HCT116 (cell line): ENCODE results near the gene ZDHHC9.

ENCODE experiments used
- ATF3 ChIP-seq: IDR thresholded peaks from 2 replicates; pipeline ENCODE4 v1.6.1; 2012
- CEBPB ChIP-seq: IDR thresholded peaks from 2 replicates; pipeline ENCODE4 v1.6.1; 2012; ENCODE audit warnings: low read depth
- CTCF ChIP-seq, 3 experiments: fragments of 200-600 bp in 1 of 3; sonication (generic) in 1 of 3; IDR thresholded peaks in 2 of 3; conservative IDR thresholded peaks in 1 of 3; 2 replicates each; pipeline ENCODE4 v1.5.1; 2012 to 2017; ENCODE audit warnings: low read depth in 2 of 3, low read length in 2 of 3, antibody characterized with exemption in 1 of 3, borderline replicate concordance in 1 of 3, control low read depth in 1 of 3, mild to moderate bottlenecking in 1 of 3, mixed read lengths in 1 of 3, mixed run types in 1 of 3, moderate library complexity in 1 of 3; ENCODE audit not compliant: insufficient read depth in 1 of 3
- ELF1 ChIP-seq: IDR thresholded peaks from 2 replicates; pipeline ENCODE4 v1.6.1; 2012; ENCODE audit warnings: low read depth, borderline replicate concordance
- MAX ChIP-seq: IDR thresholded peaks from 2 replicates; pipeline ENCODE4 v1.6.1; 2012
- POLR2A ChIP-seq: IDR thresholded peaks from 2 replicates; pipeline ENCODE4 v1.7.0; 2011; ENCODE audit warnings: borderline replicate concordance; ENCODE audit not compliant: insufficient read depth, insufficient read length; ENCODE audit errors: extremely low read depth
- REST ChIP-seq: IDR thresholded peaks from 2 replicates; pipeline ENCODE4 v1.6.1; 2012; ENCODE audit warnings: low read depth

- no peak for TF ChIP-seq CTCF (IDR thresholded peaks at IDR 0.05 in 2 of 3, conservative IDR thresholded peaks at IDR 0.05 in 1 of 3; ENCODE audit: borderline replicate concordance in 1 of 3, insufficient read depth in 1 of 3, low read depth in 2 of 3, low read length in 2 of 3)
- TF ChIP-seq POLR2A: no peak
- TF ChIP-seq CEBPB: no peak
- no peak for TF ChIP-seq REST
- TF ChIP-seq MAX: no peak
- TF ChIP-seq ELF1: no peak
- no peak for TF ChIP-seq ATF3
These were observed 60.4 kb downstream of the ZDHHC9 start for GRCh38 chrX:129783291-129783713.
